ENCODE data around the gene SPSB2.

- TF ChIP-seq EGR1 (IDR thresholded peaks at IDR 0.05) = no peak
- TF ChIP-seq REST (IDR thresholded peaks at IDR 0.05; ENCODE audit: low read depth) = no peak
- no peak for TF ChIP-seq ZBTB7A (IDR thresholded peaks at IDR 0.05; ENCODE audit: low read depth)
- TF ChIP-seq CEBPB (IDR thresholded peaks at IDR 0.05) = no peak
- no peak for TF ChIP-seq MAX (IDR thresholded peaks at IDR 0.05)
- no peak for TF ChIP-seq TAF1 (IDR thresholded peaks at IDR 0.05; ENCODE audit: low read depth)
- no peak for TF ChIP-seq TEAD4 (IDR thresholded peaks at IDR 0.05)
- TF ChIP-seq RAD21 (IDR thresholded peaks at IDR 0.05; ENCODE audit: low read depth) = no peak
- no peak for TF ChIP-seq EP300 (IDR thresholded peaks at IDR 0.05; ENCODE audit: borderline replicate concordance)
- no peak for TF ChIP-seq NFIC (IDR thresholded peaks at IDR 0.05)
- no peak for TF ChIP-seq YY1 (IDR thresholded peaks at IDR 0.05; ENCODE audit: low read depth)
- no peak for TF ChIP-seq CREB1 (IDR thresholded peaks at IDR 0.05; ENCODE audit: low read depth)
- no peak for TF ChIP-seq USF1 (IDR thresholded peaks at IDR 0.05)
- TF ChIP-seq TCF12 (IDR thresholded peaks at IDR 0.05; ENCODE audit: low read depth) = no peak
These were observed 27.7 kb downstream of the SPSB2 start for GRCh38 chr12:6845395-6845794.
